WERI-Rb-1 (cell line): Measurements from ENCODE around the gene ARL15.

Experiments used
- DNase-seq: peaks from one replicate; pipeline ENCODE4 v3.0.0-alpha.2; 2020
- H3K27ac ChIP-seq: fragments of 250-450 bp; sonication (Bioruptor Pico); 2 replicates; pipeline ENCODE4 v1.5.1; 2020; ENCODE audit warnings: mild to moderate bottlenecking, moderate library complexity
- H3K27me3 ChIP-seq: fragments of 250-450 bp; sonication (Bioruptor Pico); 2 replicates; pipeline ENCODE4 v1.5.1; 2021; ENCODE audit warnings: mild to moderate bottlenecking, low read depth, moderate library complexity; ENCODE audit not compliant: insufficient read depth, severe bottlenecking
- H3K36me3 ChIP-seq: fragments of 250-450 bp; sonication (Bioruptor Pico); 2 replicates; pipeline ENCODE4 v1.5.1; 2020; ENCODE audit warnings: mild to moderate bottlenecking, moderate library complexity
- H3K4me3 ChIP-seq: 2 replicates; pipeline ENCODE4 v1.5.1; 2011; ENCODE audit warnings: low read depth, mild to moderate bottlenecking, control low read depth, low read length
- H3K9me3 ChIP-seq: fragments of 250-450 bp; sonication (Bioruptor Pico); 2 replicates; pipeline ENCODE4 v1.5.1; 2021; ENCODE audit warnings: mild to moderate bottlenecking, moderate library complexity; ENCODE audit not compliant: severe bottlenecking
- TF ChIP-seq, protein P1 (sequence below): IDR thresholded peaks from 2 replicates; pipeline ENCODE4 v1.5.1; 2011; ENCODE audit warnings: low read depth, mild to moderate bottlenecking, control low read depth, inconsistent platforms, low read length

ARL15 gene

DNA sequence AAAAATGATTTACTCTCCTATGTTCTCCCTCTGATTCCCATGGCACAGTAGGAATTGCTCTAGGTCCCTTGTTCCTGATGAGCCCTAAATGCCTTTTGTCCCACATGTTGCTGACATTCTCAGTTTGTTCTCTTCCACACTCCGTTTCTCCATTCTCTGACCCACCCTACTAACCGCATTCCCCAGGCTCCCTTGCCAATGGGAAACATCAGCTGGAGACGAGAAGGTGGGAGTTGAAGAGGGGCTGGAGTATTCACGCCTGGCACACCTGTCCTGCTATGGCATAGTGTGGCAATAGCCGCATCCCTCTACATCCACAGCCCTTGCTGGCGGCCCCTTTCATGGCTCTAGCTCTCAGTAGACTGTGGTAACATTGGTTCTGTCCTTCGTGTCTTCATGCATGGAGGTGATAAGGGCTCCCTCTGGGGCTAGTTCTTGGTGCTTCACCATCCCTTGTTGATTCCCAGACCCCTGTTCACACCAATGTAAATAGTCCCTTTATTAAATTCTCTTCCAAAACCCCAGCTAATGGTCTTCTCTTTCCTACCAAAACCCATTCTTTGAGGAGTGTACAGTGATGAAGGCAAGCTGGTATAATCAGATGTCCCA lies 16.4 kb upstream of the ARL15 start:
- Histone ChIP-seq H3K36me3 (no peaks in the 10 kb centered on the region), H3K27me3 (no peaks in the 10 kb centered on the region), H3K27ac (no peak overlapping the region), H3K9me3 (no peaks in the 10 kb centered on the region), H3K4me3 (no peak overlapping the region)
- TF ChIP-seq, protein P1, sequence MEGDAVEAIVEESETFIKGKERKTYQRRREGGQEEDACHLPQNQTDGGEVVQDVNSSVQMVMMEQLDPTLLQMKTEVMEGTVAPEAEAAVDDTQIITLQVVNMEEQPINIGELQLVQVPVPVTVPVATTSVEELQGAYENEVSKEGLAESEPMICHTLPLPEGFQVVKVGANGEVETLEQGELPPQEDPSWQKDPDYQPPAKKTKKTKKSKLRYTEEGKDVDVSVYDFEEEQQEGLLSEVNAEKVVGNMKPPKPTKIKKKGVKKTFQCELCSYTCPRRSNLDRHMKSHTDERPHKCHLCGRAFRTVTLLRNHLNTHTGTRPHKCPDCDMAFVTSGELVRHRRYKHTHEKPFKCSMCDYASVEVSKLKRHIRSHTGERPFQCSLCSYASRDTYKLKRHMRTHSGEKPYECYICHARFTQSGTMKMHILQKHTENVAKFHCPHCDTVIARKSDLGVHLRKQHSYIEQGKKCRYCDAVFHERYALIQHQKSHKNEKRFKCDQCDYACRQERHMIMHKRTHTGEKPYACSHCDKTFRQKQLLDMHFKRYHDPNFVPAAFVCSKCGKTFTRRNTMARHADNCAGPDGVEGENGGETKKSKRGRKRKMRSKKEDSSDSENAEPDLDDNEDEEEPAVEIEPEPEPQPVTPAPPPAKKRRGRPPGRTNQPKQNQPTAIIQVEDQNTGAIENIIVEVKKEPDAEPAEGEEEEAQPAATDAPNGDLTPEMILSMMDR, result no peak
- no peak for DNase-seq

DNA sequence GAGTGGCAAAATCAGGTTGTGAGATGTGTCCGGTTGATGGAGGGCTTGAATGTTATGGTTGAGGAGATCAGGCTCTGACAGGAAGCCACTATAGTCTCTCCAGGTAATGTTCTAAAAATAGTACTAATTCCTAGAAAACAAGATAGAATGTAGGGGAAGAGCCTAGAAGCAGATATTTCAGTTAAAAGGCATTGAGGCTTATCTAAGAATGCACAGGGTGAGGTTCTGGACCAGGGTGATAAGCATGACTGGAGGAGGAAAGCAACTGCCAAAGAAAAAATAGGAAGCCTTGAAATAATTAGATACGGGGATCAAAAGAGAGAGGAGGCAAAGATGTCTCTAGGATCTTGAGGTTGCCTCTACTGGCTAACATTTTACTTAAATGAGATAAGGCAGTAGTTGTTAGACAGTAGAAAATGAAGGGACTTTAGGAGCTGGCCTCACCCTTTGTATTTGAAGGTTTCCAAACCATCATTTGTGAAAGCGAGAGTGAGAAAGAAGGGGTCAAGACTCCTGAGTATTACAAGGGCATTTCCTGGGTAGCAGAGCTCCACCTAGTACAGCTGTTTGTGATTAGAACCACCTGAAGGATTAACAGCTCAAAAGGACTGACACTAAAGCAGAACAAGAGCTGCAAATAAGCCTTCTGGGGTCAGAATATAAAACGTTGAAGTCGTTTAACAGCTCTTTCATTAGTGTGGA lies 15.4 kb upstream of the ARL15 start:
- H3K4me3 ChIP-seq, result no peak overlapping the region
- H3K9me3 ChIP-seq, result no peaks in the 10 kb centered on the region
- no peaks in the 10 kb centered on the region for H3K27me3 ChIP-seq
- TF ChIP-seq, protein P1, result no peak
- no peak overlapping the region for H3K27ac ChIP-seq
- H3K36me3 ChIP-seq, result no peaks in the 10 kb centered on the region
- no peak for DNase-seq

GRCh38 chr5:54325272-54325609 lies 14.9 kb upstream of the ARL15 start:
- H3K27me3 ChIP-seq, result no peaks in the 10 kb centered on the region
- TF ChIP-seq, protein P1, result no peak
- no peak for DNase-seq

GRCh38 chr5:54324651-54325271 lies 14.4 kb upstream of the ARL15 start:
- TF ChIP-seq, protein P1, result no peak
- Histone ChIP-seq H3K4me3 (no peak overlapping the region), H3K27ac (no peak overlapping the region), H3K27me3 (no peaks in the 10 kb centered on the region), H3K36me3 (no peaks in the 10 kb centered on the region), H3K9me3 (no peaks in the 10 kb centered on the region)
- no peak for DNase-seq

More at GRCh38 chr5:54325272-54325609, 14.9 kb upstream of the ARL15 start:
- Histone ChIP-seq H3K4me3 (no peak overlapping the region), H3K27ac (no peak overlapping the region), H3K36me3 (no peaks in the 10 kb centered on the region), H3K9me3 (no peaks in the 10 kb centered on the region)

GRCh38 chr5:54323495-54323894 lies 13.1 kb upstream of the ARL15 start:
- no peak overlapping the region for H3K4me3 ChIP-seq
- no peaks in the 10 kb centered on the region for H3K9me3 ChIP-seq
- TF ChIP-seq, protein P1, result no peak
- DNase-seq, result no peak
- no peaks in the 10 kb centered on the region for H3K27me3 ChIP-seq
- H3K36me3 ChIP-seq, result no peaks in the 10 kb centered on the region
- H3K27ac ChIP-seq, result no peak overlapping the region
